GM18520 (cell line): Measurements from ENCODE around the gene FOXP1.

ENCODE experiments used
- ATAC-seq: cut with Tn5 transposase; IDR thresholded peaks from one replicate; pipeline ENCODE4 v1.9.1; 2021; ENCODE audit not compliant: unreplicated experiment

Gene FOXP1

GRCh38 chr3:71316066-71316777, 267.3 kb downstream of the FOXP1 start:
- no peak for ATAC-seq

- no peak for ATAC-seq
These were observed 268.1 kb downstream of the FOXP1 start for GRCh38 chr3:71315431-71315830.

GRCh38 chr3:71313844-71314243, 269.7 kb downstream of the FOXP1 start:
- ATAC-seq: no peak

GRCh38 chr3:71312461-71312860, 271.1 kb downstream of the FOXP1 start:
- ATAC-seq: no peak

GRCh38 chr3:71311661-71312046, 271.9 kb downstream of the FOXP1 start:
- ATAC-seq: no peak

- no peak for ATAC-seq
These were observed 272.4 kb downstream of the FOXP1 start for GRCh38 chr3:71310980-71311660.

GRCh38 chr3:71310359-71310979, 273.1 kb downstream of the FOXP1 start:
- no peak for ATAC-seq

GRCh38 chr3:71309886-71310285, 273.6 kb downstream of the FOXP1 start:
- no peak for ATAC-seq

- no peak for ATAC-seq
These were observed 274.2 kb downstream of the FOXP1 start for GRCh38 chr3:71309342-71309741.

GRCh38 chr3:71308836-71309235, 274.7 kb downstream of the FOXP1 start:
- ATAC-seq: no peak

GRCh38 chr3:71307991-71308697, 275.4 kb downstream of the FOXP1 start:
- ATAC-seq: no peak

GRCh38 chr3:71305231-71306206, 278.0 kb downstream of the FOXP1 start:
- no peak for ATAC-seq

GRCh38 chr3:71304684-71305083, 278.8 kb downstream of the FOXP1 start:
- no peak for ATAC-seq

GRCh38 chr3:71304247-71304646, 279.3 kb downstream of the FOXP1 start:
- no peak for ATAC-seq

GRCh38 chr3:71303627-71304200, 279.8 kb downstream of the FOXP1 start:
- no peak for ATAC-seq

- no peak for ATAC-seq
These were observed 280.9 kb downstream of the FOXP1 start for GRCh38 chr3:71302604-71303003.

GRCh38 chr3:71300951-71301393, 282.6 kb downstream of the FOXP1 start:
- peak; percentile 45 for ATAC-seq

- ATAC-seq: no peak
These were observed 284.4 kb downstream of the FOXP1 start for GRCh38 chr3:71299160-71299559.

GRCh38 chr3:71294919-71295318, 288.6 kb downstream of the FOXP1 start:
- ATAC-seq: no peak

GRCh38 chr3:71290301-71290700, 293.2 kb downstream of the FOXP1 start:
- ATAC-seq: no peak
